Activated T-cell treated with anti-CD3 and anti-CD28 coated beads, Interleukin-2, amount 50 U/mL, for 72 hours (primary cell): Measurements from ENCODE around the gene DYNC1I1. TPM values are rescaled to one million over a fixed set of nuclear protein-coding genes. Genes with fewer than 3 reads are reported as not detected.

Experiments
- ATAC-seq, 2 donors: fragments of 150-1000 bp; cut with Tn5 transposase; replicated peaks in 1 of 2; 2 replicates each; pipeline ENCODE4 v1.10.0; 2021; ENCODE audit warnings: moderate library complexity in 2 of 2, mild to moderate bottlenecking in 1 of 2
- DNase-seq, 2 donors: peaks; one replicate each; pipeline ENCODE4 v3.0.0; 2021 to 2022; ENCODE audit warnings: mixed read lengths in 1 of 2
- H3K27ac Mint-ChIP-seq: one replicate; pipeline ENCODE4 v1.8.0; 2022; ENCODE audit warnings: mild to moderate bottlenecking, moderate library complexity, mixed read lengths
- H3K27me3 Mint-ChIP-seq: one replicate; pipeline ENCODE4 v1.8.0; 2022; ENCODE audit warnings: low read depth, mixed read lengths
- H3K36me3 Mint-ChIP-seq, 2 donors: one replicate each; pipeline ENCODE4 v1.8.0; 2022; ENCODE audit warnings: mixed read lengths in 2 of 2, mild to moderate bottlenecking in 1 of 2; ENCODE audit not compliant: insufficient read depth in 2 of 2
- H3K4me1 Mint-ChIP-seq: one replicate; pipeline ENCODE4 v1.8.0; 2022; ENCODE audit warnings: low read depth, mixed read lengths
- H3K4me3 Mint-ChIP-seq, 2 donors: one replicate each; pipeline ENCODE4 v1.8.0; 2022; ENCODE audit warnings: mild to moderate bottlenecking in 2 of 2, mixed read lengths in 2 of 2, moderate library complexity in 2 of 2
- H3K9me3 Mint-ChIP-seq, 2 donors: one replicate each; pipeline ENCODE4 v1.8.0; 2022; ENCODE audit warnings: mixed read lengths in 2 of 2
- total RNA-seq, 2 donors: library from RNA; stranded (reverse); gene quantifications; one replicate each; pipeline ENCODE4 v1.2.3, GENCODE V29; 2022

The DYNC1I1 gene
- total RNA-seq, 2 donors from 2014 or later: not detected

- Mint-ChIP-seq H3K4me3 (no peak overlapping the region), H3K27me3 (peaks cover 20% of the 10 kb centered on the region), H3K27ac (no peak overlapping the region), H3K9me3 (peaks cover 0 to 2% of the 10 kb centered on the region in 2 donors), H3K4me1 (no peaks in the 10 kb centered on the region), H3K36me3 (no peaks in the 10 kb centered on the region)
- DNase-seq (no peak), ATAC-seq (no peak)
These were observed 106.3 kb downstream of the DYNC1I1 start for GRCh38 chr7:95878677-95879076.

- Mint-ChIP-seq H3K27ac (no peak overlapping the region), H3K4me3 (no peak overlapping the region), H3K4me1 (no peaks in the 10 kb centered on the region), H3K27me3 (peaks cover 14% of the 10 kb centered on the region), H3K9me3 (peaks cover 0 to 2% of the 10 kb centered on the region in 2 donors), H3K36me3 (no peaks in the 10 kb centered on the region)
- no peak for DNase-seq
- no peak for ATAC-seq
These were observed 109.2 kb downstream of the DYNC1I1 start for GRCh38 chr7:95881597-95881996.

GRCh38 chr7:95883217-95883616 is 110.9 kb downstream of the DYNC1I1 start:
- DNase-seq (no peak), ATAC-seq (no peak)
- no peak overlapping the region for H3K4me3 Mint-ChIP-seq
- H3K9me3 Mint-ChIP-seq: peaks cover 0 to 2% of the 10 kb centered on the region in 2 donors
- no peak overlapping the region for H3K27ac Mint-ChIP-seq
- no peaks in the 10 kb centered on the region for H3K36me3 Mint-ChIP-seq
- no peaks in the 10 kb centered on the region for H3K4me1 Mint-ChIP-seq
- peaks cover 13% of the 10 kb centered on the region for H3K27me3 Mint-ChIP-seq

- Mint-ChIP-seq H3K27ac (no peak overlapping the region), H3K4me1 (no peaks in the 10 kb centered on the region), H3K4me3 (no peak overlapping the region), H3K36me3 (no peaks in the 10 kb centered on the region), H3K27me3 (peaks cover 13% of the 10 kb centered on the region), H3K9me3 (no peaks in the 10 kb centered on the region)
- no peak for ATAC-seq
- no peak for DNase-seq
These were observed 114.2 kb downstream of the DYNC1I1 start for GRCh38 chr7:95886501-95887090.

GRCh38 chr7:95893484-95893883 is 121.1 kb downstream of the DYNC1I1 start:
- Mint-ChIP-seq H3K27me3 (no peaks in the 10 kb centered on the region), H3K4me3 (no peak overlapping the region), H3K36me3 (no peaks in the 10 kb centered on the region), H3K4me1 (no peaks in the 10 kb centered on the region), H3K9me3 (no peaks in the 10 kb centered on the region), H3K27ac (no peak overlapping the region)
- no peak for ATAC-seq
- DNase-seq: no peak

- Mint-ChIP-seq H3K27ac (no peak overlapping the region), H3K4me1 (no peaks in the 10 kb centered on the region), H3K27me3 (peaks cover 8% of the 10 kb centered on the region), H3K36me3 (no peaks in the 10 kb centered on the region), H3K9me3 (no peaks in the 10 kb centered on the region), H3K4me3 (no peak overlapping the region)
- no peak for ATAC-seq
- DNase-seq: no peak
These were observed 125.3 kb downstream of the DYNC1I1 start for GRCh38 chr7:95897557-95898251.

- H3K4me3 Mint-ChIP-seq: no peak overlapping the region
- no peak for DNase-seq
- H3K27ac Mint-ChIP-seq: no peak overlapping the region
- no peaks in the 10 kb centered on the region for H3K36me3 Mint-ChIP-seq
- no peaks in the 10 kb centered on the region for H3K9me3 Mint-ChIP-seq
- no peaks in the 10 kb centered on the region for H3K4me1 Mint-ChIP-seq
- H3K27me3 Mint-ChIP-seq: peaks cover 8% of the 10 kb centered on the region
- ATAC-seq: no peak
These were observed 127.7 kb downstream of the DYNC1I1 start for GRCh38 chr7:95899919-95900513.

- Mint-ChIP-seq H3K4me1 (no peaks in the 10 kb centered on the region), H3K9me3 (no peaks in the 10 kb centered on the region), H3K36me3 (no peaks in the 10 kb centered on the region), H3K27ac (no peak overlapping the region), H3K27me3 (peaks cover 8% of the 10 kb centered on the region), H3K4me3 (no peak overlapping the region)
- ATAC-seq (no peak), DNase-seq (no peak)
These were observed 128.7 kb downstream of the DYNC1I1 start for GRCh38 chr7:95901006-95901405.

- ATAC-seq (no peak), DNase-seq (no peak)
- Mint-ChIP-seq H3K27me3 (peaks cover 15% of the 10 kb centered on the region), H3K36me3 (no peaks in the 10 kb centered on the region), H3K4me3 (no peak overlapping the region), H3K27ac (no peak overlapping the region), H3K4me1 (no peaks in the 10 kb centered on the region), H3K9me3 (no peaks in the 10 kb centered on the region)
These were observed 131.7 kb downstream of the DYNC1I1 start for GRCh38 chr7:95904099-95904498.

GRCh38 chr7:95905167-95905566 is 132.8 kb downstream of the DYNC1I1 start:
- ATAC-seq: no peak
- H3K27me3 Mint-ChIP-seq: peaks cover 14% of the 10 kb centered on the region
- no peaks in the 10 kb centered on the region for H3K9me3 Mint-ChIP-seq
- no peak for DNase-seq
- H3K4me3 Mint-ChIP-seq: no peak overlapping the region
- no peaks in the 10 kb centered on the region for H3K36me3 Mint-ChIP-seq
- H3K4me1 Mint-ChIP-seq: no peaks in the 10 kb centered on the region
- no peak overlapping the region for H3K27ac Mint-ChIP-seq

GRCh38 chr7:95906851-95907250 is 134.5 kb downstream of the DYNC1I1 start:
- ATAC-seq: no peak
- H3K27ac Mint-ChIP-seq: no peak overlapping the region
- no peaks in the 10 kb centered on the region for H3K9me3 Mint-ChIP-seq
- peaks cover 26% of the 10 kb centered on the region for H3K27me3 Mint-ChIP-seq
- no peaks in the 10 kb centered on the region for H3K4me1 Mint-ChIP-seq
- no peak overlapping the region for H3K4me3 Mint-ChIP-seq
- no peak for DNase-seq
- no peaks in the 10 kb centered on the region for H3K36me3 Mint-ChIP-seq

- H3K27ac Mint-ChIP-seq: no peak overlapping the region
- H3K9me3 Mint-ChIP-seq: no peaks in the 10 kb centered on the region
- no peak for DNase-seq
- H3K27me3 Mint-ChIP-seq: peaks cover 26% of the 10 kb centered on the region
- no peaks in the 10 kb centered on the region for H3K36me3 Mint-ChIP-seq
- no peaks in the 10 kb centered on the region for H3K4me1 Mint-ChIP-seq
- ATAC-seq: no peak
- no peak overlapping the region for H3K4me3 Mint-ChIP-seq
These were observed 135.0 kb downstream of the DYNC1I1 start for GRCh38 chr7:95907337-95907736.

- no peaks in the 10 kb centered on the region for H3K9me3 Mint-ChIP-seq
- peaks cover 26% of the 10 kb centered on the region for H3K27me3 Mint-ChIP-seq
- no peak overlapping the region for H3K27ac Mint-ChIP-seq
- no peak overlapping the region for H3K4me3 Mint-ChIP-seq
- ATAC-seq: no peak
- no peak for DNase-seq
- no peaks in the 10 kb centered on the region for H3K36me3 Mint-ChIP-seq
- no peaks in the 10 kb centered on the region for H3K4me1 Mint-ChIP-seq
These were observed 136.1 kb downstream of the DYNC1I1 start for GRCh38 chr7:95908499-95908898.
